Stimulated activated memory B cell treated with anti-CD40 and anti-IgM and Interleukin-4, amounts not matched to agents 10 μg/mL and 1 μg/mL and 100 μg/mL, for 72 hours (primary cell): Measurements from ENCODE around the gene NME4.
"Not testable (repeated sequence)": the region's sequence is repeated elsewhere in the genome, so short reads cannot be mapped to it uniquely, and the experiment has no call there.

Experiments used
- ATAC-seq: fragments of 150-1000 bp; cut with Tn5 transposase; 2 replicates; pipeline ENCODE4 v1.10.0; 2021
- H3K27ac Mint-ChIP-seq: one replicate; pipeline ENCODE4 v1.8.0; 2022; ENCODE audit warnings: mild to moderate bottlenecking, mixed read lengths
- H3K27me3 Mint-ChIP-seq: one replicate; pipeline ENCODE4 v1.8.0; 2022; ENCODE audit warnings: mixed read lengths
- H3K36me3 Mint-ChIP-seq: one replicate; pipeline ENCODE4 v1.8.0; 2022; ENCODE audit warnings: mixed read lengths
- H3K4me1 Mint-ChIP-seq: one replicate; pipeline ENCODE4 v1.8.0; 2022; ENCODE audit warnings: mixed read lengths
- H3K4me3 Mint-ChIP-seq: one replicate; pipeline ENCODE4 v1.8.0; 2022; ENCODE audit warnings: mild to moderate bottlenecking, moderate library complexity, mixed read lengths
- H3K9me3 Mint-ChIP-seq: one replicate; pipeline ENCODE4 v1.8.0; 2022; ENCODE audit warnings: mixed read lengths

The NME4 gene

GRCh38 chr16:398561-399339 lies 1.8 kb downstream of the NME4 start:
- no peaks in the 10 kb centered on the region for H3K36me3 Mint-ChIP-seq
- peak overlapping the region; percentile 61 for H3K27ac Mint-ChIP-seq
- ATAC-seq = no peak
- H3K9me3 Mint-ChIP-seq = no peaks in the 10 kb centered on the region
- no peak overlapping the region for H3K4me3 Mint-ChIP-seq
- no peaks in the 10 kb centered on the region for H3K27me3 Mint-ChIP-seq
- H3K4me1 Mint-ChIP-seq = peaks cover 43% of the 10 kb centered on the region

GRCh38 chr16:399340-400019 lies 2.5 kb downstream of the NME4 start:
- Mint-ChIP-seq H3K4me3 (peak overlapping the region; percentile 91), H3K27me3 (no peaks in the 10 kb centered on the region), H3K27ac (peak overlapping the region; percentile 96), H3K36me3 (no peaks in the 10 kb centered on the region), H3K9me3 (no peaks in the 10 kb centered on the region), H3K4me1 (peaks cover 43% of the 10 kb centered on the region)
- ATAC-seq = no peak

- Mint-ChIP-seq H3K27me3 (no peaks in the 10 kb centered on the region), H3K4me3 (peak overlapping the region; percentile 91), H3K9me3 (no peaks in the 10 kb centered on the region), H3K4me1 (peaks cover 41% of the 10 kb centered on the region), H3K27ac (peak overlapping the region; percentile 96), H3K36me3 (no peaks in the 10 kb centered on the region)
- no peak for ATAC-seq
Observed at GRCh38 chr16:400061-400591, 3.1 kb downstream of the NME4 start.

GRCh38 chr16:401468-402348 lies 4.7 kb downstream of the NME4 start, which contains the start of gene DECR2:
DECR2 (plus strand) TSS chr16:401885; CDS start chr16:401964, 79 bp downstream.
- Mint-ChIP-seq H3K27me3 (no peaks in the 10 kb centered on the region), H3K36me3 (no peaks in the 10 kb centered on the region), H3K27ac (peak within 1 kb of the TSS; percentile 96), H3K9me3 (no peaks in the 10 kb centered on the region), H3K4me1 (peaks cover 32% of the 10 kb centered on the region), H3K4me3 (peak within 1 kb of the TSS; percentile 91)
- peak; percentile 89 for ATAC-seq

GRCh38 chr16:404971-405486 lies 8.0 kb downstream of the NME4 start:
- Mint-ChIP-seq H3K27ac (no peak overlapping the region), H3K27me3 (no peaks in the 10 kb centered on the region), H3K4me3 (no peak overlapping the region), H3K4me1 (peaks cover 9% of the 10 kb centered on the region), H3K9me3 (no peaks in the 10 kb centered on the region), H3K36me3 (peaks cover 5% of the 10 kb centered on the region)
- ATAC-seq = no peak

- Mint-ChIP-seq H3K27me3 (no peaks in the 10 kb centered on the region), H3K4me3 (no peak overlapping the region), H3K4me1 (peaks cover under 1% of the 10 kb centered on the region), H3K27ac (no peak overlapping the region), H3K9me3 (no peaks in the 10 kb centered on the region), H3K36me3 (peaks cover 10% of the 10 kb centered on the region)
- ATAC-seq = no peak
Observed at GRCh38 chr16:405548-406506, 8.8 kb downstream of the NME4 start.

- Mint-ChIP-seq H3K4me3 (no peak overlapping the region), H3K9me3 (no peaks in the 10 kb centered on the region), H3K27me3 (no peaks in the 10 kb centered on the region), H3K36me3 (peaks cover 17% of the 10 kb centered on the region), H3K4me1 (no peaks in the 10 kb centered on the region), H3K27ac (no peak overlapping the region)
- ATAC-seq = no peak
Observed at GRCh38 chr16:407253-407652, 10.3 kb downstream of the NME4 start.

- H3K27ac Mint-ChIP-seq = no peak overlapping the region
- no peaks in the 10 kb centered on the region for H3K27me3 Mint-ChIP-seq
- H3K4me1 Mint-ChIP-seq = no peaks in the 10 kb centered on the region
- no peak overlapping the region for H3K4me3 Mint-ChIP-seq
- no peaks in the 10 kb centered on the region for H3K9me3 Mint-ChIP-seq
- peaks cover 17% of the 10 kb centered on the region for H3K36me3 Mint-ChIP-seq
- ATAC-seq = peak; percentile 65
Observed at GRCh38 chr16:410516-411178, 13.6 kb downstream of the NME4 start.

- Mint-ChIP-seq H3K27me3 (no peaks in the 10 kb centered on the region), H3K4me1 (no peaks in the 10 kb centered on the region), H3K27ac (no peak overlapping the region), H3K4me3 (no peak overlapping the region), H3K36me3 (peaks cover 17% of the 10 kb centered on the region), H3K9me3 (no peaks in the 10 kb centered on the region)
- no peak for ATAC-seq
Observed at GRCh38 chr16:411576-412265, 14.7 kb downstream of the NME4 start.

- Mint-ChIP-seq H3K36me3 (peaks cover 16% of the 10 kb centered on the region), H3K4me1 (no peaks in the 10 kb centered on the region), H3K27me3 (no peaks in the 10 kb centered on the region), H3K27ac (no peak overlapping the region), H3K4me3 (no peak overlapping the region), H3K9me3 (no peaks in the 10 kb centered on the region)
- ATAC-seq = no peak
Observed at GRCh38 chr16:414395-415169, 17.6 kb downstream of the NME4 start.

- not testable (repeated sequence) for H3K27ac Mint-ChIP-seq, ATAC-seq, H3K4me3 Mint-ChIP-seq, H3K27me3 Mint-ChIP-seq, H3K4me1 Mint-ChIP-seq, H3K9me3 Mint-ChIP-seq
- peaks cover 11% of the 10 kb centered on the region for H3K36me3 Mint-ChIP-seq
Observed at GRCh38 chr16:415170-415498, 18.1 kb downstream of the NME4 start.

GRCh38 chr16:422179-422578 lies 25.2 kb downstream of the NME4 start:
- not testable (repeated sequence) for H3K9me3 Mint-ChIP-seq, H3K27ac Mint-ChIP-seq, ATAC-seq, H3K36me3 Mint-ChIP-seq, H3K4me3 Mint-ChIP-seq
- Mint-ChIP-seq H3K27me3 (peaks cover 16% of the 10 kb centered on the region), H3K4me1 (peaks cover 21% of the 10 kb centered on the region)
